ENCODE data around the gene LIPM.

LIPM gene

GRCh38 chr10:88832376-88832775 lies 29.8 kb downstream of the LIPM start:
- no peak for ATAC-seq (ENCODE audit: insufficient read depth, low read depth)
- Histone ChIP-seq H3K79me2 (ENCODE audit: insufficient read depth, low read length) (no peaks in the 10 kb centered on the region), H3K9ac (ENCODE audit: low read depth, low read length) (no peak overlapping the region), H3K27ac (ENCODE audit: low read length) (no peak overlapping the region), H3K27me3 (ENCODE audit: insufficient read depth, low read length, poor library complexity) (peaks cover 31% of the 10 kb centered on the region), H3K4me1 (ENCODE audit: insufficient read depth, low read length) (0 out of 2 replicates have a peak, but pooled peaks cover 3% of the 10 kb centered on the region), H4K20me1 (ENCODE audit: insufficient read depth, low read length) (no peaks in the 10 kb centered on the region), H3K36me3 (ENCODE audit: insufficient read depth, low read length) (no peaks in the 10 kb centered on the region), H3K4me3 (ENCODE audit: low read depth in 1 of 2, low read length in 2 of 2) (no peak overlapping the region), H2AFZ (ENCODE audit: low read depth, low read length) (no peak overlapping the region), H3K4me2 (ENCODE audit: insufficient read depth, low read length) (no peak overlapping the region), H3K9me3 (ENCODE audit: insufficient read depth, low read length, severe bottlenecking) (no peaks in the 10 kb centered on the region)
- no peak for DNase-seq
- TF ChIP-seq EZH2 (IDR thresholded peaks at IDR 0.05; ENCODE audit: borderline replicate concordance, low read depth, low read length, severe bottlenecking), result no peak
- TF ChIP-seq CTCF (IDR thresholded peaks at IDR 0.05; ENCODE audit: borderline replicate concordance, extremely low read depth, low read length, poor library complexity, severe bottlenecking), result no peak

GRCh38 chr10:88833156-88833555 lies 30.6 kb downstream of the LIPM start:
- Histone ChIP-seq H3K79me2 (ENCODE audit: insufficient read depth, low read length) (no peaks in the 10 kb centered on the region), H3K36me3 (ENCODE audit: insufficient read depth, low read length) (no peaks in the 10 kb centered on the region), H3K9me3 (ENCODE audit: insufficient read depth, low read length, severe bottlenecking) (no peaks in the 10 kb centered on the region), H3K27me3 (ENCODE audit: insufficient read depth, low read length, poor library complexity) (peaks cover 31% of the 10 kb centered on the region), H3K4me3 (ENCODE audit: low read depth in 1 of 2, low read length in 2 of 2) (no peak overlapping the region), H3K27ac (ENCODE audit: low read length) (no peak overlapping the region), H4K20me1 (ENCODE audit: insufficient read depth, low read length) (no peaks in the 10 kb centered on the region), H3K9ac (ENCODE audit: low read depth, low read length) (no peak overlapping the region), H3K4me2 (ENCODE audit: insufficient read depth, low read length) (no peak overlapping the region), H2AFZ (ENCODE audit: low read depth, low read length) (no peak overlapping the region), H3K4me1 (ENCODE audit: insufficient read depth, low read length) (0 out of 2 replicates have a peak, but pooled peaks cover 3% of the 10 kb centered on the region)
- ATAC-seq (ENCODE audit: insufficient read depth, low read depth) (no peak), DNase-seq (no peak)
- no peak for TF ChIP-seq EZH2 (IDR thresholded peaks at IDR 0.05; ENCODE audit: borderline replicate concordance, low read depth, low read length, severe bottlenecking)
- TF ChIP-seq CTCF (IDR thresholded peaks at IDR 0.05; ENCODE audit: borderline replicate concordance, extremely low read depth, low read length, poor library complexity, severe bottlenecking), result no peak

DNA sequence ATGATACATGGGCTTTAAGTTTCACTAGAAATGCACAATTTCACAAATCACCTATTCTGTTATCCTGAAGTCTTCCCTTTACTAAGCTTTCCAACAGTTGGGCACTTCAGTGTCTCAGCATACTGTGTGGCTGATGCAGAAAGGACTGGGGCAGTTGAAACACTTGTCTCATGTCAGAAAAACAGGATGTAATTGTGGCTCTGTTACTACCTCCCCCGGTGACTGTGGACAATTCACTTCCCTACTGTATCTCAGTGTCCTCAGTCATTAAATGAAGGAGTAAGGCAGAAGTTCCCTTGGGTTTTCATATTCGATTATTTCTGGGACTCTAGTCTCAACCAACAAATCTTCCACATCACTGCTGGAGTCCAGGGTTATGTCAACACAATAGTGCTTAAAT lies 31.2 kb downstream of the LIPM start:
- Histone ChIP-seq H3K27me3 (ENCODE audit: insufficient read depth, low read length, poor library complexity) (peaks cover 31% of the 10 kb centered on the region), H4K20me1 (ENCODE audit: insufficient read depth, low read length) (no peaks in the 10 kb centered on the region), H2AFZ (ENCODE audit: low read depth, low read length) (no peak overlapping the region), H3K4me1 (ENCODE audit: insufficient read depth, low read length) (0 out of 2 replicates have a peak, but pooled peaks cover 3% of the 10 kb centered on the region), H3K36me3 (ENCODE audit: insufficient read depth, low read length) (no peaks in the 10 kb centered on the region), H3K79me2 (ENCODE audit: insufficient read depth, low read length) (no peaks in the 10 kb centered on the region), H3K9me3 (ENCODE audit: insufficient read depth, low read length, severe bottlenecking) (no peaks in the 10 kb centered on the region), H3K4me3 (ENCODE audit: low read depth in 1 of 2, low read length in 2 of 2) (no peak overlapping the region), H3K4me2 (ENCODE audit: insufficient read depth, low read length) (no peak overlapping the region), H3K9ac (ENCODE audit: low read depth, low read length) (no peak overlapping the region), H3K27ac (ENCODE audit: low read length) (no peak overlapping the region)
- DNase-seq, result no peak
- no peak for ATAC-seq (ENCODE audit: insufficient read depth, low read depth)
- TF ChIP-seq EZH2 (IDR thresholded peaks at IDR 0.05; ENCODE audit: borderline replicate concordance, low read depth, low read length, severe bottlenecking) (no peak), CTCF (IDR thresholded peaks at IDR 0.05; ENCODE audit: borderline replicate concordance, extremely low read depth, low read length, poor library complexity, severe bottlenecking) (no peak)
